ENCODE data around the gene SHCBP1L.

SHCBP1L gene

GRCh38 chr1:182862827-182863226 is 90.1 kb downstream of the SHCBP1L start:
- TF ChIP-seq CTCF (IDR thresholded peaks at IDR 0.05), result no peak

- TF ChIP-seq CTCF (IDR thresholded peaks at IDR 0.05), result no peak
Measured at GRCh38 chr1:182861994-182862393, 91.0 kb downstream of the SHCBP1L start.

- TF ChIP-seq CTCF (IDR thresholded peaks at IDR 0.05), result no peak
Measured at GRCh38 chr1:182860658-182861057, 92.3 kb downstream of the SHCBP1L start.

- no peak for TF ChIP-seq CTCF (IDR thresholded peaks at IDR 0.05)
Measured at GRCh38 chr1:182857212-182857611, 95.8 kb downstream of the SHCBP1L start.

- TF ChIP-seq CTCF (IDR thresholded peaks at IDR 0.05), result no peak
Measured at GRCh38 chr1:182855911-182856310, 97.1 kb downstream of the SHCBP1L start.

GRCh38 chr1:182851825-182852224 is 101.1 kb downstream of the SHCBP1L start:
- TF ChIP-seq CTCF (IDR thresholded peaks at IDR 0.05), result no peak

- TF ChIP-seq CTCF (IDR thresholded peaks at IDR 0.05), result no peak
Measured at GRCh38 chr1:182850319-182850718, 102.6 kb downstream of the SHCBP1L start.
